Gastroesophageal sphincter (tissue), 3 donors: ENCODE data around the gene MACROD1.

Source experiments
- POLR2AphosphoS5 ChIP-seq: sonication (generic); formaldehyde crosslinking; IDR thresholded peaks from one replicate; pipeline ENCODE4 v1.6.1; 2017; ENCODE audit warnings: antibody characterized with exemption
- TF ChIP-seq, protein P1 (sequence below), 4 experiments: fragments of 200-600 bp in 2 of 4; fragments of 450-650 bp in 2 of 4; sonication (generic) in 1 of 4; IDR thresholded peaks; one replicate each; pipeline ENCODE4 v1.5.1; 2017 to 2019; ENCODE audit warnings: antibody characterized with exemption in 4 of 4, mild to moderate bottlenecking in 2 of 4, moderate library complexity in 2 of 4

- TF ChIP-seq, protein P1, sequence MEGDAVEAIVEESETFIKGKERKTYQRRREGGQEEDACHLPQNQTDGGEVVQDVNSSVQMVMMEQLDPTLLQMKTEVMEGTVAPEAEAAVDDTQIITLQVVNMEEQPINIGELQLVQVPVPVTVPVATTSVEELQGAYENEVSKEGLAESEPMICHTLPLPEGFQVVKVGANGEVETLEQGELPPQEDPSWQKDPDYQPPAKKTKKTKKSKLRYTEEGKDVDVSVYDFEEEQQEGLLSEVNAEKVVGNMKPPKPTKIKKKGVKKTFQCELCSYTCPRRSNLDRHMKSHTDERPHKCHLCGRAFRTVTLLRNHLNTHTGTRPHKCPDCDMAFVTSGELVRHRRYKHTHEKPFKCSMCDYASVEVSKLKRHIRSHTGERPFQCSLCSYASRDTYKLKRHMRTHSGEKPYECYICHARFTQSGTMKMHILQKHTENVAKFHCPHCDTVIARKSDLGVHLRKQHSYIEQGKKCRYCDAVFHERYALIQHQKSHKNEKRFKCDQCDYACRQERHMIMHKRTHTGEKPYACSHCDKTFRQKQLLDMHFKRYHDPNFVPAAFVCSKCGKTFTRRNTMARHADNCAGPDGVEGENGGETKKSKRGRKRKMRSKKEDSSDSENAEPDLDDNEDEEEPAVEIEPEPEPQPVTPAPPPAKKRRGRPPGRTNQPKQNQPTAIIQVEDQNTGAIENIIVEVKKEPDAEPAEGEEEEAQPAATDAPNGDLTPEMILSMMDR (IDR thresholded peaks at IDR 0.05): no peak
- TF ChIP-seq POLR2AphosphoS5: no peak
These were observed 147.6 kb downstream of the MACROD1 start for GRCh38 chr11:64018310-64018709.
